HG03066 (cell line): Measurements from ENCODE around the gene AFF2.

ENCODE experiments used
- ATAC-seq: cut with Tn5 transposase; IDR thresholded peaks from one replicate; pipeline ENCODE4 v1.9.1; 2021; ENCODE audit warnings: low read depth; ENCODE audit not compliant: unreplicated experiment

Gene AFF2

GRCh38 chrX:148813967-148814366, 313.6 kb downstream of the AFF2 start:
- no peak for ATAC-seq

GRCh38 chrX:148815218-148815961, 315.0 kb downstream of the AFF2 start:
- ATAC-seq = no peak

DNA sequence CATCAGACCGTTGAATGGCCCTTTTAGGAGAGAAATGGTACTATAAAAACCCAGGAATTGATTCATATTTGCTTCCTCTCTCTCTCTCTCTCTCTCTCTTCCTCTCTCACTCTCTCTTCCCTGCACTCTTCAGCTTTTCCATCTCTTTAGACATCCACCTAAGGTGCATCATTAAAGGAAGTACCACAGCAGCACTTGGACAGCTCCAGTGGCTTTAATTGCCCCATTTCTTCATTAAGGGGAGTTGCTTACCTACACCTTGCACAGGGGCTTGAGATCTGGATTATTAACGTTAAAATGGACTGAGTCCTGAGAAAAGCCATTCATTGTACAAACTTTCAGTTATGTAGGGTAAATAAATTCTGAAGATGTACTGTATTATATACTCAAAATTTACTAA, 323.6 kb downstream of the AFF2 start:
- ATAC-seq = no peak

GRCh38 chrX:148825696-148826095, 325.3 kb downstream of the AFF2 start:
- ATAC-seq = no peak

DNA sequence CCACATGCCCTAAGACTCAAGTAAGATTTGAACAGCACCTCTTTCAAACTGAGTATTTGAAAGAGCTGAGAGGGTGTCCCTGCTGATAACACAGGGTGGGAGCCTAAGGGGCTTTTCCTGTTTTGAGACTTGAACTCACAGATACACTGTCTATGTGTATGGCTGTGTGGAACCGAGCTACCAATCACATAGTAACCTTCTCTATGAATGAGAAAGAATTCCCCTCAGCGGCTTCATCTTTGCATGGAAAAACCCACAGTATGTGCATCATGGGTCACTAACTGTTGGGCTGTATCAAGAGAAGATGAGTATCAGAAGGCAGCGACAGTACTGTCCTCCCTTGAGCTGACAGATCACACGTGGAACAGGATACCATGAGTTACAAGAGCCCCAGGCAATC, 336.3 kb downstream of the AFF2 start:
- no peak for ATAC-seq

- no peak for ATAC-seq
Measured at GRCh38 chrX:148850631-148851030, 350.2 kb downstream of the AFF2 start.

DNA sequence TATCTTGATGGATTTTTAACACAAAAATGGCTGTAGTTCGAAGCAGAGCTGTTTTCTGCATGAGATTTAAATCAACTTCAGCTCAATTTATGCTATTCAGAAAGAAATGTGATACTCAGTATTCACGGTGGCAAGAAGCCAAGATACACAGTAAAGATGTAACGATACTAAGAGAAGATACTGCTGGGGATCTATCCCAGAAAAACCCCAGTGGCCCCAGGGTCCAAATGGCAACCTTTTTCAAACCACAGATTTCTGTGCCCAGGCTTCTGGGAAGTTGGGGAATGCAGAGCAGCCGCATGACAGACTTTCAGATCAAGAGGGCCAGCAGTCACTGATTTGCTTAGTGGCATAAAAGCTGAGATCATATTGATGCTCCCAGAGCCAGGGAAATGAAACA, 353.9 kb downstream of the AFF2 start:
- ATAC-seq = no peak

GRCh38 chrX:148856505-148856904, 356.1 kb downstream of the AFF2 start:
- ATAC-seq = no peak

- ATAC-seq = no peak
Measured at GRCh38 chrX:148865277-148866210, 365.1 kb downstream of the AFF2 start.

DNA sequence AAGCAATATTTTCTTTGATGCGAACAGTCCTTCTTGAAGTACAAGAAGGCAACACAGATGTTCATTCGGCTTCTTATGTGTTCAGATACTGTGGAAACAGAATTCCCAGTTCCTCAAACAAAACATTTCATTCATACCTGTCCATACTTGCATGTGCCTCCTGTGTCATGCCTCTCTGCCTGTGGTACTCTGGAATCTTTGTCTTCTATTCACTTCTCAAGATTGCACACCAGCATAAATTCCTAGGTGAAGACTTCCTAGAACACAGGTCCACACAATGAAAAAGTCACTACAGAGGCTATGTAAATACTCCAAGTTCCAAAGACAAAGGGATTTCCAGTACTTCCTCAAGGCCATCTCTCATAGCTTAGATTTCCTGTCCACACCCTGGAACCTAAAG, 367.2 kb downstream of the AFF2 start:
- ATAC-seq = no peak

DNA sequence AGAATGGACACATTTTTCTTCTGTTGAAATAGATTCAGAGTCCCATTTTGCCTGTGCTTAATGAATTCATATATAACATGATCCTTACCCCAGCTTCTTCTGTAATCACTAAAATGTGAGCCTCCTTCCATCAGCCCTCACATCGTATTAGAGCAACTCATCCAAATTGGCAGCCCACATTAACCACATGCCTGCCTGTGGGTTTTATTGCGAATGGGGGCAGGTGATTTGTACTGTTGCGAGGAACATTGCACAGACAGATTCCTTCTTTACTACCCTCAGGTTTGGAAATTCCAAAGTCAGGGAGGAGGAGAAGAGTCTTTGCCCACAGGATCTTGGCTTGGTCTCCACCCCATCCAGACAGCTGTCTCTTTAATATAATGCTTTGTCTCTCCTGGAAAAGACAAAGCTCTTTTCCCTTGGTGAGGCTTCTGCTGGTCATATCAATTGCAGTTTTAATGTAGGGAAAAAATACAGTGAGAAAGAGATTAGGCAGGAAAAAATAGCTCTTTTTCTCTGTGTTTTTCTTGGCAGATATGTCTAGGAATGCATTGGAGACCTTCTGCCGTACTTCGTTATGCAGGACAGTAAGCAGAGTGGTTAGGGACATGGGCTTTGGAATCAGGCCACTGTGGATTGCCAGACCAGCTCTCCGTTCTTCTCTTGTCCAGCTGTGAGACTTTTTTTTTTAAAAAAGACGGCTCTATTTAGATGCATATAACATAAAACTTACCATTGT, 371.2 kb downstream of the AFF2 start:
- no peak for ATAC-seq

GRCh38 chrX:148872161-148872535, 371.7 kb downstream of the AFF2 start:
- ATAC-seq = no peak

GRCh38 chrX:148872881-148873280, 372.5 kb downstream of the AFF2 start:
- no peak for ATAC-seq

GRCh38 chrX:148874636-148875246, 374.3 kb downstream of the AFF2 start:
- no peak for ATAC-seq

DNA sequence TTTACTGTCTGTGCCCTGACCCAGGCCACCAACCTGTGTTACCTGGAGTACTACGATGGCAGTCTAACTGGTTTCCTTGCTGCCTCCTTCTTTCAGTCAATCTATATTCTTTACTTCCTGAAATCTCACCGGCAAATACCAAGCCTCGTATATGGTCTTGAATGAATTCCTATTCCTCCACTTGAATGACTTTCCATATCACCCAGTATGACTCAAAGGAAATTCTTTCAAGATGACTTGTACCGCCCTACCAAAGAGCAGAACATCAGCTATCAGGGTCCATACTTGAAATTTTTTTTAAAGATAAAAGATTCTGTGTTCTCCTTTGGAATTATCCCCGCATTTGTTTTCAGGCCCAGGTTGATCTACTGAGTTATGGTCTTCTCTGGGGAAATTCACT, 378.0 kb downstream of the AFF2 start:
- no peak for ATAC-seq

- ATAC-seq = no peak
Measured at GRCh38 chrX:148885203-148885602, 384.8 kb downstream of the AFF2 start.

- ATAC-seq = no peak
Measured at GRCh38 chrX:148893395-148893794, 393.0 kb downstream of the AFF2 start.

DNA sequence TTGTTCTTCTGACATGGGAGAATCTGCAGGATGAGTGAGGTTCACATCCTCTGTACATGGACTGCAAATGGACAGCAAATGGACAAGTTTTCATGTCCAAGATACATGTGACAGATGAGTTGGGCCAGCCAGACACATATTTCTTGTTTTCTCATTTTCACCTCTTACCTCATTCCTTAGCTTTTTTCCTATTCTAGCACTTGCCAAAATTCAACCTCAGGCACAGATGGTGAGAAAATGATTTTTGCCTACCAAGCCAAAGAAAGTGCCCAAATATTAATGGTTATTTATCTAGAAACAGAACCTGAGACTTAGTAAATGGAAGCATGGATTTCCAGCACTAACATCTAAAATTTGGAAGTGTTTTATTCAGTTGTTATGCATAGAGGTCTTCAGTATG, 402.2 kb downstream of the AFF2 start:
- ATAC-seq = no peak

GRCh38 chrX:148903176-148903575, 402.8 kb downstream of the AFF2 start:
- ATAC-seq = no peak

DNA sequence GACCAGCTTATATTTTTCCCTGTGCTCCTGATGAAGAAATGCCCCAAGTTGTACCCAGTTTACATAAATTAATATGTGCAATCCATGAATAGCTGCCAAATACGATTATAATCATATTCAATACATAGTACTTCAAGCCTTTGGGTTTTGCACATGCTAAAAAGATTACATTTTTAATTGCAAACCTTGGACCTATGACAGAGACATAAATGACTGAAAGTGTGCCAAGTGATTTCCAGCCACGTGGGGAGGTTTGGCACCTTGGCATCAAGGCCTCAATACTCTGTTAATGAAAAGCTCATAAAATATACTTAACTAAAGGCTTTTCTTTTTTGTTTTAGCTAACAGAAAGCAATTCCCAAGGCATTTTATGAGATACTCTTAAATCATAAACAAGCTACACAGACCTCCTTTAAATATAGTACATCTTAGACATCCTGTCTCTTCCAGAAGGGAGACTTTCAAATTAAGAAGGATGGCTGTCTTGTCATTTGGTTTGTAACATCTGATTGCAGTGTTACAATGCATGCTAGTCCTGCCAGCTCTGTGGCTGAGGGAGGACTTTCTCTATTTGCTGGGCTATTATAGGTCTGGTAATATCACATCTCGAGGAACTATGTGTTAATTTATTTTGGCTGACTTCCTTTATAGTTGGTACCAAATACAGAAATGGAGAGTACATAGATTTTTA, 404.1 kb downstream of the AFF2 start:
- ATAC-seq = no peak
